Immature natural killer cell (primary cell): Measurements from ENCODE around the gene GNPDA1. TPM values are rescaled to one million over a fixed set of nuclear protein-coding genes. Genes with fewer than 3 reads are reported as not detected.

Source experiments
- DNase-seq, 3 donors: peaks; one replicate each; pipeline ENCODE4 v3.0.0; 2022; ENCODE audit warnings: mixed read lengths in 1 of 3
- H3K27ac Mint-ChIP-seq, 6 donors: one replicate each; pipeline ENCODE4 v1.8.0; 2020; ENCODE audit warnings: mixed read lengths in 6 of 6, mild to moderate bottlenecking in 5 of 6, inconsistent platforms in 4 of 6, moderate library complexity in 3 of 6
- H3K27me3 Mint-ChIP-seq, 3 donors: one replicate each; pipeline ENCODE4 v1.8.0; 2020 to 2021; ENCODE audit warnings: low read depth in 3 of 3, mild to moderate bottlenecking in 3 of 3, mixed read lengths in 3 of 3, moderate library complexity in 3 of 3, inconsistent platforms in 1 of 3
- H3K36me3 Mint-ChIP-seq, 3 donors: one replicate each; pipeline ENCODE4 v1.8.0; 2020; ENCODE audit warnings: mixed read lengths in 3 of 3, inconsistent platforms in 2 of 3, mild to moderate bottlenecking in 2 of 3
- H3K4me1 Mint-ChIP-seq, 2 donors: one replicate each; pipeline ENCODE4 v1.8.0; 2020; ENCODE audit warnings: inconsistent platforms in 2 of 2, mild to moderate bottlenecking in 2 of 2, mixed read lengths in 2 of 2, moderate library complexity in 1 of 2
- H3K4me3 Mint-ChIP-seq, 5 donors: one replicate each; pipeline ENCODE4 v1.8.0; 2020; ENCODE audit warnings: mild to moderate bottlenecking in 5 of 5, mixed read lengths in 5 of 5, inconsistent platforms in 3 of 5, moderate library complexity in 3 of 5
- H3K9me3 Mint-ChIP-seq, 6 donors: one replicate each; pipeline ENCODE4 v1.8.0; 2020; ENCODE audit warnings: mild to moderate bottlenecking in 6 of 6, mixed read lengths in 6 of 6, inconsistent platforms in 4 of 6, moderate library complexity in 3 of 6
- polyA plus RNA-seq, 3 donors: library from polyadenylated mRNA; unstranded; fragments of 300-500 nt; fragmentation: Illumina TruSeq; gene quantifications; one replicate each; pipeline ENCODE4 v1.2.3, GENCODE V29; 2021

GNPDA1 gene
- polyA plus RNA-seq, 3 donors from 2014 or later: 17.5 to 35.9 (median 28.4) TPM

GRCh38 chr5:142014911-142015584 is 2.2 kb upstream of the GNPDA1 start:
- DNase-seq: peak; percentile 48 to 56 (median 48)
- Mint-ChIP-seq H3K4me3 (peak overlapping the region; percentile 44 to 75 (median 65)), H3K27me3 (peaks cover 7 to 10% (median 8%) of the 10 kb centered on the region in 3 donors), H3K27ac (peak overlapping the region; percentile 55 to 87 (median 78)), H3K36me3 (no peaks in the 10 kb centered on the region), H3K9me3 (no peaks in the 10 kb centered on the region), H3K4me1 (peaks cover 66 to 82% of the 10 kb centered on the region in 2 donors)

- no peaks in the 10 kb centered on the region for H3K9me3 Mint-ChIP-seq
- H3K4me1 Mint-ChIP-seq: peaks cover 61 to 72% of the 10 kb centered on the region in 2 donors
Measured at GRCh38 chr5:142013734-142014521, 1.1 kb upstream of the GNPDA1 start.

GRCh38 chr5:142012186-142012785 is 541 bp downstream of the GNPDA1 start:
- H3K4me1 Mint-ChIP-seq: peaks cover 54 to 66% of the 10 kb centered on the region in 2 donors
- H3K27ac Mint-ChIP-seq: peak overlapping the region; percentile 13 to 78 (median 66)
- H3K27me3 Mint-ChIP-seq: peaks cover 4 to 8% (median 7%) of the 10 kb centered on the region in 3 donors
- H3K36me3 Mint-ChIP-seq: peaks cover 0 to 3% (median 0%) of the 10 kb centered on the region in 3 donors
- H3K9me3 Mint-ChIP-seq: no peaks in the 10 kb centered on the region
- DNase-seq: no peak
- H3K4me3 Mint-ChIP-seq: peak overlapping the region; percentile 73 to 86 (median 83)

More at GRCh38 chr5:142013734-142014521, 1.1 kb upstream of the GNPDA1 start:
- Mint-ChIP-seq H3K27me3 (peaks cover 7 to 10% (median 8%) of the 10 kb centered on the region in 3 donors), H3K36me3 (peaks cover 0 to under 1% (median 0%) of the 10 kb centered on the region in 3 donors), H3K4me3 (peak overlapping the region; percentile 81 to 89 (median 84)), H3K27ac (peak overlapping the region in 4 of 6 donors; percentile 17 to 85 (median 76))
- DNase-seq: no peak

GRCh38 chr5:142011572-142012185 is 1.1 kb downstream of the GNPDA1 start:
- H3K4me1 Mint-ChIP-seq: peaks cover 54 to 66% of the 10 kb centered on the region in 2 donors
- DNase-seq: no peak
- H3K27ac Mint-ChIP-seq: peak overlapping the region in 5 of 6 donors; percentile 13 to 78 (median 64)

GRCh38 chr5:142009886-142010285 is 2.9 kb downstream of the GNPDA1 start:
- Mint-ChIP-seq H3K27me3 (peaks cover 5 to 7% (median 6%) of the 10 kb centered on the region in 3 donors), H3K4me1 (peaks cover 43 to 61% of the 10 kb centered on the region in 2 donors), H3K27ac (no peak overlapping the region), H3K4me3 (no peak overlapping the region), H3K9me3 (no peaks in the 10 kb centered on the region), H3K36me3 (peaks cover 5 to 10% (median 6%) of the 10 kb centered on the region in 3 donors)
- no peak for DNase-seq

More at GRCh38 chr5:142011572-142012185, 1.1 kb downstream of the GNPDA1 start:
- Mint-ChIP-seq H3K4me3 (peak overlapping the region; percentile 73 to 86 (median 83)), H3K36me3 (peaks cover 0 to 3% (median 0%) of the 10 kb centered on the region in 3 donors), H3K9me3 (no peaks in the 10 kb centered on the region), H3K27me3 (peaks cover 5 to 8% (median 6%) of the 10 kb centered on the region in 3 donors)

- Mint-ChIP-seq H3K36me3 (peaks cover 5 to 17% (median 10%) of the 10 kb centered on the region in 3 donors), H3K4me3 (no peak overlapping the region), H3K9me3 (no peaks in the 10 kb centered on the region), H3K27ac (peak overlapping the region in 1 of 6 donors; percentile 7), H3K4me1 (peaks cover 36 to 55% of the 10 kb centered on the region in 2 donors), H3K27me3 (peaks cover 5 to 7% (median 6%) of the 10 kb centered on the region in 3 donors)
- DNase-seq: no peak
Measured at GRCh38 chr5:142008813-142009212, 4.0 kb downstream of the GNPDA1 start.

- no peak for DNase-seq
- Mint-ChIP-seq H3K4me3 (peak overlapping the region; percentile 5 to 67 (median 50)), H3K27me3 (peaks cover 1 to 5% (median 4%) of the 10 kb centered on the region in 3 donors), H3K27ac (peak overlapping the region; percentile 10 to 89 (median 70)), H3K4me1 (peaks cover 26 to 42% of the 10 kb centered on the region in 2 donors), H3K9me3 (no peaks in the 10 kb centered on the region), H3K36me3 (peaks cover 5 to 25% (median 11%) of the 10 kb centered on the region in 3 donors)
Measured at GRCh38 chr5:142007237-142007544, 5.6 kb downstream of the GNPDA1 start.

GRCh38 chr5:142006363-142007236 is 6.2 kb downstream of the GNPDA1 start:
- Mint-ChIP-seq H3K4me3 (peak overlapping the region; percentile 5 to 67 (median 50)), H3K27ac (peak overlapping the region; percentile 10 to 89 (median 70)), H3K4me1 (peaks cover 21 to 36% of the 10 kb centered on the region in 2 donors), H3K36me3 (peaks cover 5 to 31% (median 11%) of the 10 kb centered on the region in 3 donors), H3K9me3 (no peaks in the 10 kb centered on the region), H3K27me3 (peaks cover 0 to 2% (median 0%) of the 10 kb centered on the region in 3 donors)
- DNase-seq: peak; percentile 40 to 61 (median 53)

GRCh38 chr5:142003266-142003800 is 9.5 kb downstream of the GNPDA1 start:
- H3K4me1 Mint-ChIP-seq: peaks cover 21 to 36% of the 10 kb centered on the region in 2 donors

GRCh38 chr5:142000704-142001484 is 11.9 kb downstream of the GNPDA1 start:
- Mint-ChIP-seq H3K9me3 (no peaks in the 10 kb centered on the region), H3K27me3 (no peaks in the 10 kb centered on the region), H3K4me3 (no peak overlapping the region), H3K27ac (peak overlapping the region in 2 of 6 donors; percentile 19 to 73), H3K4me1 (peaks cover 2 to 14% of the 10 kb centered on the region in 2 donors), H3K36me3 (peaks cover 6 to 44% (median 29%) of the 10 kb centered on the region in 3 donors)
- no peak for DNase-seq

More at GRCh38 chr5:142003266-142003800, 9.5 kb downstream of the GNPDA1 start:
- H3K9me3 Mint-ChIP-seq: no peaks in the 10 kb centered on the region
- H3K4me3 Mint-ChIP-seq: no peak overlapping the region
- peaks cover 0 to 2% (median 0%) of the 10 kb centered on the region in 3 donors for H3K27me3 Mint-ChIP-seq
- H3K27ac Mint-ChIP-seq: no peak overlapping the region
- peaks cover 5 to 31% (median 19%) of the 10 kb centered on the region in 3 donors for H3K36me3 Mint-ChIP-seq
- DNase-seq: no peak

- Mint-ChIP-seq H3K27me3 (no peaks in the 10 kb centered on the region), H3K4me3 (no peak overlapping the region), H3K9me3 (no peaks in the 10 kb centered on the region), H3K4me1 (peaks cover 0 to 7% of the 10 kb centered on the region in 2 donors), H3K36me3 (peaks cover 4 to 43% (median 28%) of the 10 kb centered on the region in 3 donors), H3K27ac (no peak overlapping the region)
- DNase-seq: no peak
Measured at GRCh38 chr5:142000173-142000572, 12.7 kb downstream of the GNPDA1 start.
